ENCODE data around the gene NEK10.

NEK10 gene

GRCh38 chr3:27094721-27095120 is 274.5 kb downstream of the NEK10 start:
- no peak for DNase-seq (ENCODE audit: low spot score)

DNA sequence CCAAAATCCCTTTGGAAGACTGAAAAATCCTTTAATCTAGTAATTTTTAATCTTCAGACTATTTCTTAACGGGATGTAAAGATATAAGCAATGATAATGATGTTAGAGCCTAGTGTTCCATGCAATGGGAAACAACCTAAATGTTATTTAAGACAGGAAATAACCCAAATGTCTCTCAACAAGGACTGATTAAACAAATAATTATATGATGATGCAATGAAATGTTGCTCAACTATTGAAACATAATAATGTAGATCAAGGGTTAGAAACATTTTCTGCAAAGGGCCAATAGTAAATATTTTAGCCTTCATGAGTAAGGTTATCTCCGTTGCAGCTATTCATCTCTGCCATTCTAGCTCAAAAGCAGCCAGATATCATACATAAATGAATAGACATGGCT is 275.4 kb downstream of the NEK10 start:
- no peak for DNase-seq (ENCODE audit: low spot score)

DNA sequence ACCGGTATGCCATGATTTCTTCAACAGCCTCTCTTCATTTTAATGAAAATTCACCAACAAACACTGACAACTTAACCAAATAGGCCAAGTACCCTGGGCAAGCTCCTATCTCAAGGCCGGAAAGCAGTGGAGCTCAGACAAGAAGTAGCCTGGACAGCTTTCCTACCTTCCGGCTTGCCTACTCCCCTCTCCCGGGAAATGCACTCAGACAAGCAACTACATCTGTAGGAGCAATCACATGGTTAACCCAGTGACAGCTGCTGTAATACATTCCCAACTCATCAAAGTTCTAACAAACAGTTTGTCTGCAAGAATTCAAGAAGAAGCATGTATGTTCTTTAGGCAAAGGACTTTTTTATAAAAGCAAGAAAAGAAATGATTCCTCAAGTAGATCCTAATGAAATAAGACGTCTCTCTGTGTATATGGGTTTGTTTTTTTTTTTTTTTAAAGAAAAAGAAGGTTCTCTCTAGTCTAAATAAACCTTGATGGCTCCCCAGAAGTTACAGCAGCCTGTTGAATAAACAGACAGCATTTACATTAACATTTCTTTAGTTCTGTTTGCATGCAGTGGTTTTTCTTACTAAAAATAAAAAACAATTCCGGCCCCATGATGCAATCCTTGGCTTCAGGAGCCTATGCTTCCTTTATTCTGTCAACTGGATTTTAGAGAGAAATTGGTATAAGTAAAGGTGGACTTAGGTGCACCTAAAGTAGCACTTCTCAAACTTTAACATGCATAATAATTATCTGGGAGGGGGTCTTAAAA is 278.7 kb downstream of the NEK10 start:
- DNase-seq (ENCODE audit: low spot score) = no peak

- no peak for DNase-seq (ENCODE audit: low spot score)
Measured at GRCh38 chr3:27089645-27090044, 279.5 kb downstream of the NEK10 start.

DNA sequence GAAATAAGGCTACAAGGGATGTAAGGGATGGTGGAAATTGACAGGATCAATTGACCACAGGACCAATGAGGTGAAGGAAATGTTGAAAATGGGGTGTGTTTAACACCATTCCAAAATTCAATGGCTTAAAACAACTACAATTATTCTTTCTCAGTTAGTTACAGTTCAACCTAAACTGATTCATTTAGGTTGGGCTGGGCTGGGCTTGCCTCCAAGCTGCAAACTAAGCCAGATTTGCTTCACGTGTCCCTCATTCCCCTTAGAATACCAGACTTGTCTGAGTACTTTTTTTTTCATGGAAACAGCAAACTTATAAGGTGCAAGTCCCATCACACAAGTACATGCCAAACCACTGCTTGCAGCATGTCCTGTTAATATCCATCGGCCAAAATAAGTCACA is 280.1 kb downstream of the NEK10 start:
- DNase-seq (ENCODE audit: low spot score) = no peak

- DNase-seq (ENCODE audit: low spot score) = no peak
Measured at GRCh38 chr3:27085829-27086730, 283.1 kb downstream of the NEK10 start.

- DNase-seq (ENCODE audit: low spot score) = no peak
Measured at GRCh38 chr3:27081992-27082607, 287.1 kb downstream of the NEK10 start.

GRCh38 chr3:27081566-27081965 is 287.6 kb downstream of the NEK10 start:
- DNase-seq (ENCODE audit: low spot score) = no peak

- no peak for DNase-seq (ENCODE audit: low spot score)
Measured at GRCh38 chr3:27080258-27080525, 289.0 kb downstream of the NEK10 start.

DNA sequence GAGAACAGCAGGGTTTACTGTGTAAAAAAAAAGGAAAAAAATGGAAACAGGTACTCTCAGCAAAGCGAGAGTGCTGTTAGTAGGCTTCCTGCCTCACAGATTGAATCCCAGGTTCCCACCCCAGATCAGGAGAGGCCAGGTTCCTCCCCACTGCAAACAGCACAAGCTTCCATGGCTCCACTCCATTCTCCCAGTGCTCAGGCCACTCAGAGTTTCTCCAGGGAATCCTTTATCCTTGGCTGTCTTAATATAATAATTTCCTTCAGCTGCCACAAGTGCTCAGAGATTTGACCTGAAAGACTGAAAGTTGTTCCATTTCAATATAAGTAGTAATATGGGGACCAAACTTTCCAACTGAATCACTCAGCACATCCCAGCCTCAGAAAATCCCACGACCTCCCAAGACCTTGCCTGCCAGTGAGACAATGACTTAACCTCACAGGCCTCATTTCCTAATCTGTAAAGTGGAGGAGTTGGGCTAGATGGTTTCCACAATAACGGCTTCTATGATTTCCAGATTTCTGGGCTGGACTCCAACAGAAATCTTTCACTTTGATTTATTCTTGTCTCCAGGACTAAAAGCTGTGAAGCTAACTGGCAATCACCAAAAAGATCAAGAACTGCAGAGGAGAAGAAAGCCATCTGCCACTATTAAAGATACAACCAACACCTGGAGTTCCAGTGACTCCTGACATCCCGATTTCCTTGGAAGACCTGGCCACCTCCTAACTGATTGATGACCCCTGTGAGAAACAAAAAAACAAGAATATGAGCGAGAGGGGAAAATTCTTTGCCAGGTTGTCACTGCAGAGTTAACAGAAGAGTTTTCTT is 289.5 kb downstream of the NEK10 start:
- DNase-seq (ENCODE audit: low spot score) = no peak

DNA sequence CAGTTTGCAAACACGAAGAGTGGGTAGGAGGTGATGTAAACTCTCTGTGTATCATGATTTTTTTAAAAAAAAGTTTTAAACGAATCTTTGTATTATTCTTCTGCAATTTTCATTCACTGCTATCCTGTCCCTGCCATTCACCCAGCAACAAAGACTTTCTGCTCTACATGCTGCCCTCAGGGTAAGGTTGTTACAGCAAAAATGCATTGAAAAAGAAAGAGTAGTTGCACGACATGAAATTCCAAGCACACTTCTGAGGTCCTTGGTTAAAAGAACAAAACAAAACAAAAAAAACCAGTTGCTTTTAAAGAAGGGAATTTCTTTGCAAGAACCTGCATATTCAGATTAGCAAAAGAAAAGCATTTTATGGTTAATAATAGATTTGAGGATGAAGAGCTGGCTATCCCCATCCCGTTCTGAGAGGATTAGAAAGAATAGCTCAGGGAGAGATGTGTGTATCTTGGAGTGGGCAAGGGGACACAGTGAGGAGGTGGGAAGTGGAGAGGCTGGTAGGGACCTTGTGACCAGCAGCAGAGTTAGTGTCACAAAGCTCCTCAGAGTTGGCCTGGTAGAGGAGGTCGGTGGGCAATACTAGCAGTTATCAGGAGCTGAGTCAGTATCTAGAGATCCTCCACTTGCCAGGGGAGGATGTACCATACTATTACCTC is 290.8 kb downstream of the NEK10 start:
- no peak for DNase-seq (ENCODE audit: low spot score)

GRCh38 chr3:27076815-27077630 is 292.2 kb downstream of the NEK10 start:
- DNase-seq (ENCODE audit: low spot score) = no peak

- DNase-seq (ENCODE audit: low spot score) = no peak
Measured at GRCh38 chr3:27074914-27075313, 294.3 kb downstream of the NEK10 start.

DNA sequence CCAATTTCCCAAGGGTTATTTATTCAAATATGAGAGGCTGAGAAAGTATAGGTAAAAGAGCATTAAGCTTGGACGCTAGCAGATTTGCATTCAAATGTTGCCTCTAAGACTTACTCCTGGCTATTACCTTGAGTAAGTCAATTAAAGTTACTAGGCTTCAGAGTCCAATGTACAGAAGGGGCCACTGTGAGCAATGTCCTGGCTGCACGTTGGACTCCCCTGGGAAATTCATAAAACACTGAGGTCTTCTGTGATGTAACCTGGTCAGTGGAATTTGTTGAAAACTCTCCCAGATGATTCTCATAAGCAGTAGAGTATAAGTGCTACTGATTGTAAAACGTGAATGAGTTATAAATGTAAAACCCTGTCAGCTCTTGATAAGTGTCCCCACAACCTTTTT is 295.3 kb downstream of the NEK10 start:
- DNase-seq (ENCODE audit: low spot score) = no peak

- no peak for DNase-seq (ENCODE audit: low spot score)
Measured at GRCh38 chr3:27072810-27073651, 296.2 kb downstream of the NEK10 start.

DNA sequence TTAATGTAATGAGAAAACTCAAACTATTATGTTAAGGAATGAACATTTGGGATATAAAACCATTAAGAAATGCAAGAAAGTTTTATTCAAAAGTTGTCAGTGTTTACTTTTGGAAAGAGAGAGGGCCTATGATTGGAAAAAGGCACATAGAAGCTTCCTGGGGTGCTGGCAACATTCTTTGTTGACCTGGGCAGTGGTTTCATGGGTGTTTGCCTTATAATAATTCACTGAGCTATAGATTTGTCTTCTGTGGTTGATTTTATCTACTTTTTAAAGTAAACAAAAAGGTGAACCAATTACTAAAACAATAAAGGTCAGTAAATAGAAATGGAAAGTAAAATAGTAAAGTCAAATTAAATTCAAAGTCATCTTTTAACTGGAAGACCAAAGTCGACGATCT is 308.8 kb downstream of the NEK10 start:
- DNase-seq (ENCODE audit: low spot score) = no peak

Data from CD4-positive, alpha-beta T cell treated with Interleukin-2 at 100 ng/mL for 4 hours (primary cell).